HK-2 (cell line): ENCODE measurements around the gene ZSWIM4.
"Not testable (repeated sequence)": the region's sequence is repeated elsewhere in the genome, so short reads cannot be mapped to it uniquely, and the experiment has no call there.

Experiments used
- DNase-seq: peaks from one replicate; pipeline ENCODE4 v3.0.0-alpha.2; 2018; ENCODE audit not compliant: unreplicated experiment

ZSWIM4 gene

GRCh38 chr19:13849991-13850909, 55.0 kb downstream of the ZSWIM4 start:
- DNase-seq: peak; percentile 79

- peak; percentile 94 for DNase-seq
Observed at GRCh38 chr19:13850910-13851733, 55.9 kb downstream of the ZSWIM4 start.

- not testable (repeated sequence) for DNase-seq
Observed at GRCh38 chr19:13851734-13852114, 56.5 kb downstream of the ZSWIM4 start.

- not testable (repeated sequence) for DNase-seq
Observed at GRCh38 chr19:13852171-13852707, 57.0 kb downstream of the ZSWIM4 start.

DNA sequence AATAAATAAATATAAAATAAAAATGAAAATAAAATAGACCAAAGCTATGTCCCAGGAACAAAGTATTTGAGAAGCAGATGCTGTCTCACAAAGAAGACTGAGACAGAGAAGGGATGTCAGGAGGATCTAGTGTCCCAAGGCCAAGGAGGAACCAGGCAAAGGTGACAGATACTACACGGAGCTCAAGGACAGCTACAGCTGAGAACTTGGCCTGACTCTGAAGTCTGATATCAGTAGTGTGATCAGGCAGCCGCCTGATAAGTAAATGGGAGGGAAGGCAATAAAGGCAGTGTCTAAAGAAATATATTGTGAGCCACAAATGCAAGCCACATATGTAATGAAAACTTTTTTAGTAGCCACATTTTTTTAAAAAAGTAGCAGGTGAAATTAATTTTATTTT, 61.3 kb downstream of the ZSWIM4 start:
- DNase-seq: no peak

- no peak for DNase-seq
Observed at GRCh38 chr19:13859361-13859880, 64.2 kb downstream of the ZSWIM4 start.

- DNase-seq: no peak
Observed at GRCh38 chr19:13860679-13861391, 65.6 kb downstream of the ZSWIM4 start.

- no peak for DNase-seq
Observed at GRCh38 chr19:13861392-13861713, 66.1 kb downstream of the ZSWIM4 start.

- peak; percentile 96 for DNase-seq
Observed at GRCh38 chr19:13861714-13862531, 66.7 kb downstream of the ZSWIM4 start.

- no peak for DNase-seq
Observed at GRCh38 chr19:13864046-13864666, 68.9 kb downstream of the ZSWIM4 start.

DNA sequence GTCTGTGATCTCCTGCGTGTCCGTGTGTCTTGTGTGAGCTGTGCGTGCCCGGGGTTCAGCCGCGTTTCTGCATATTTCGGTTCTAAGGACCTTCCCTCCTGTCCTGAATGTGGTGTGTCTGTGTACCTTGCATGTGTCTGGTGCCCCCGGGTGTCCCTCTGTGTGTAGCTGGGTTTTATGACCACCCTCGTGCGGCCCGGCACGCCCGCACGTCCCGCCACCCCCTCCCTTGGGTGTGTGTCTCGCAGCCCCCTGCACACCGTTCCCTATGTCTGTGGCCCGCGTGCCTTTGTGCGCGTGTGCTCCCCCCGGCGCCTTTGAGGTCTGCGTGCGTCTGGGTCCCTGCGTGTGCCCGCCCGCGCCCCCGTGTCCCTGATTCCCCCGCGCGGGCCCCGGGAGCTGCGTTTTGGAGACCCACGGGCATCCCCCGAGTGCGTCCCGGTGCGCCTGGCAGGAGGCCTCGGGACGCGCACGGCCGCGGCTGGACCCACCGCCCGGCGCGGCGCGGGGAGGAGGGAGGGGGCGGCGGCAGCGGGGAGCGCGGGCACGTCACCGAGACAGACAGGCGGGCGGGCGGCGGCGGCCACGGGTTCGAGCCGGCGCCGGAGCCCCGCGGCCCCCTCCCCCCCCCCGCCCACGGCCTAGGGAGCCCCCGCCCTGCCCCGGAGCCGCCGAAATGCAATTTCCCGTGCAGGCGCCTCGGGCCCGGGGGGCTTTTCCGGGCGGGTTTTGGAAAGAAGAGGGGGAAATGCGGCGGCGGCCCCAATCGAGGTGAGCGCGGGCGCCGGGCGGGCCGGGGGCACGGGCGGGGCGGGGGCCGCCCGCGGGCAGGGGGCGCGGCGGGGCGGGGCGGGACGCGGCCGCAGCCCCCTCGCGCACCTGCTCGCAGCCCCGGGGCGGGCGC, 69.7 kb downstream of the ZSWIM4 start:
- DNase-seq: no peak

DNA sequence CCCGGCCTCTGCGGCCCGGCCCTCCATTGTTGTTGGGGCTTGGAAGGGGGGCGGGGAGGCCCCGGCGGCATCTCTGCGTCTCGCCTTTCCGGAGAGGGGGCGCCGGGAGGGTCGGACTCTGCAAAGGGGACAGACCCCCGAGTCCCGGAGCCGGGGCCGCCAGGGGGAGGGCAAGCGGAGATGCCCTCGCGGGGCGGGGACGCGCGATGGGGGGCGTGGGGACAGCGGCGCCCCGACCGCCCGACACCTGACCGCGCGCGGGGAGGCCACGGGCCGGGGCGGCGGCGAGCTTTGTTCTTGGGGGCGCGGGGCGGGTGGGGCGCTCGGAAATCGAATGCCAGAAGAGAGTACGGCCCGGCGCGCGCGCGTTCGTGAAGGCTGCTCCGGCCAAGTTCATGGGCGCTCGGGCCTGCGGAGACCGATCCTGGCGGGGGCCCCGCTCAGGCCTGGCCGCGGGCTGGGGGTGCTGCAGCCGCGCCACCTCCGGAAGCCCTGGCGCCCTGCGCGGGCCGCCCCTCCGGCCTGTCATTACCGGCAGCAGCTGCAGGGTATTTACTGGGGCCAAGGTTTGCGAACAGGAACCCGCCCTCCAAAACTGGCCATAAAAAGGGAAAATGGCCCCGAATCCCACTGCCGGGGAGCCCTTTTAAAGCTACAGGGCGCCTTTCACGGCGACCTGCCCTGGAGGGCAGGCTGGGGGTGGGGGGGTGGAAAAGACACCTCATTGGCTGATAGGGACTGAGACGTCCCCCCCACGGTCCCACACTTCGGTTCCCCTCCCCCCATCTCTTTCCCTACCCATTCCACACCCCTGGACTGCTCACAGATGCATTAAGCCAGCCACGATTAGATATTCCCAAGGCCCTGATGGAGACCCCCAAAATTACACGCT, 70.6 kb downstream of the ZSWIM4 start:
- DNase-seq: no peak

DNA sequence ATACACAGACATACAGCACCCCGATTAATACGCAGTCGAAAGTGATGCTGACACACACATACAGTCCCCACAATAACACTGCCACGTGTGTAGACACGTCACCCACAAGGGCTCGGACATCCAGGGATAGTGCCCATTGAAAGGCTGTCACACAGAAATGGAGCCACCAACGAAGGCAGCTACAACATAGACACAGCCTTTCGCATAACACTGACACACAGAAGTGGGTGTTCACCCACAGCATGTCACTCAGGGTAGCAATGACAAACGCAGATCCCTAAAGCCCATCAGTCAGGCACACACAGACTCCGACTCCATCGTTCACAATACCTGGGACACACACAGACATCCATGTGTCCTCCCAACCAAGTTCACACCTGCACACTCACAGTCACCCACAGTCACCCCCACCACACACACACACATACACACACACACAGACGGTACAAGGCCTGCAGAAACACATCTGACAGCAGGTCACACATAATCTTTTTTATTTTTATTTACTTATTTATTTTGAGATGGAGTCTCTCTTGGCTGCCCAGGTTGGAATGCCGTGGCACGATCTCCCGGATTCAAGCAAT, 71.3 kb downstream of the ZSWIM4 start:
- no peak for DNase-seq

GRCh38 chr19:13868663-13869062, 73.4 kb downstream of the ZSWIM4 start:
- no peak for DNase-seq

- DNase-seq: no peak
Observed at GRCh38 chr19:13869281-13869680, 74.0 kb downstream of the ZSWIM4 start.

- no peak for DNase-seq
Observed at GRCh38 chr19:13870873-13871272, 75.6 kb downstream of the ZSWIM4 start.

GRCh38 chr19:13872339-13872694, 77.1 kb downstream of the ZSWIM4 start:
- no peak for DNase-seq
